BJ (cell line): ENCODE results near the gene SAMD4B. TPM values are rescaled to one million over a fixed set of nuclear protein-coding genes. Genes with fewer than 3 reads are reported as not detected.

Source experiments
- CTCF ChIA-PET: fragments of 350-600 bp; formaldehyde crosslinking; extraction: SDS; loops from one replicate; lab custom pipeline; 2021; ENCODE audit warnings: antibody characterized with exemption, inconsistent platforms; lab: Yijun Ruan, JAX
- POLR2A ChIA-PET: fragments of 300-600 bp; sonication (Branson Sonifier 250); formaldehyde crosslinking; extraction: SDS; loops from one replicate; lab custom pipeline; 2021; ENCODE audit warnings: antibody characterized with exemption; lab: Charles Lee
- DNase-seq: peaks from one replicate; pipeline ENCODE4 v3.0.0-alpha.2; 2011; ENCODE audit warnings: low read depth
- H3K27me3 ChIP-seq: 2 replicates; pipeline ENCODE4 v1.6.0; 2011; ENCODE audit warnings: low read length; ENCODE audit not compliant: control insufficient read depth, insufficient read depth
- H3K36me3 ChIP-seq: 2 replicates; pipeline ENCODE4 v1.5.1; 2011; ENCODE audit warnings: low read length; ENCODE audit not compliant: control insufficient read depth, insufficient read depth
- H3K4me3 ChIP-seq: 2 replicates; pipeline ENCODE4 v1.5.1; 2011; ENCODE audit warnings: low read depth, mild to moderate bottlenecking, control low read depth, low read length
- CTCF ChIP-seq: IDR thresholded peaks from 2 replicates; pipeline ENCODE4 v1.5.1; 2011; ENCODE audit warnings: low read depth, mild to moderate bottlenecking, control low read depth, inconsistent platforms, low read length, moderate library complexity; ENCODE audit not compliant: insufficient read depth
- polyA plus RNA-seq: library from polyadenylated mRNA; depleted of rRNA; stranded (reverse); fragments of >200 nt; gene quantifications from 2 replicates; pipeline ENCODE4 v1.2.3, GENCODE V29; 2011

SAMD4B gene
- polyA plus RNA-seq, 1 experiment = 75.7 TPM

- Histone ChIP-seq H3K36me3 (no peaks in the 10 kb centered on the region), H3K27me3 (peaks cover 3% of the 10 kb centered on the region), H3K4me3 (no peak overlapping the region)
- POLR2A ChIA-PET = no interaction called here
- DNase-seq = no peak
- CTCF ChIA-PET = no interaction called here
- TF ChIP-seq CTCF = no peak
Measured at GRCh38 chr19:39314016-39314728, 28.0 kb upstream of the SAMD4B start.

- no peak for TF ChIP-seq CTCF
- Histone ChIP-seq H3K4me3 (no peak overlapping the region), H3K36me3 (no peaks in the 10 kb centered on the region), H3K27me3 (peaks cover 8% of the 10 kb centered on the region)
- ChIA-PET CTCF (interaction anchor here (1.0 to 2.0 kb wide), 2 partner anchors 12 to 194 kb away, joined by 4 read pairs; no protein-coding TSS in a partner anchor), POLR2A (no interaction called here)
- no peak for DNase-seq
Measured at GRCh38 chr19:39315933-39316332, 26.3 kb upstream of the SAMD4B start.

DNA sequence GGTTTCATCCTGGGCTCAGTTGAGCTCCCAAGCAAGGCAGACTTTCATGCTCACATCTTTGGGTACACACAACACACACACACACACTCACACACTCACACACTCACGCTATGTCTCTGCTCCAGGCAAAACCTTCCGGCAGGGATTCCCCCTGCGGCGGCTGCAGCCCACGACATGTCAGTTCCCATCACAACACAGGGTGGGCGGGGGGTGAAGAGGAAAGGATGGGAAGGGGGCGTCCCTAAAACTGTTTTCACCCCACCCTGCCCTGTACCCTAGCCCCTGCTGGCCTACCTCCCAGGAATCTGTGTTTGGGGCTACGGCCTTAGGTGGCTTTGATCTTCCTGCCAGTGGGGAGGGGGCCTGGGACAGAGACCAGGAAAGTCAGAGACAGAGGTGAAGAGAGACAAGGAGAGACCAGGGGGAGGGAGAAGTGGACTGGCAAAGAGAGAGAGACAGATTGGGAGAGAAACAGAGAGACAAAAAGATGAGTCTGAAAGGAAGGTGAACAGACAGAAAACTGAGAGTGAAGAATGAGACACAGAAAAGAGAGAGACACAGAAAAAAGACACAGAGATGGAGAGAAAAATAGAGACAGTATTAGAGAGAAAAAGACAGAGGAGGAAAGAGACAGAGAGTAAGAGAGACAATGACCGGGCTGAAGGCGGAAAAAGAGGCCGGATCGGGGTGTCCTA is 25.4 kb upstream of the SAMD4B start:
- TF ChIP-seq CTCF = no peak
- Histone ChIP-seq H3K4me3 (no peak overlapping the region), H3K36me3 (no peaks in the 10 kb centered on the region), H3K27me3 (peaks cover 13% of the 10 kb centered on the region)
- CTCF ChIA-PET = interaction anchor here (1.2 to 2.0 kb wide), 2 partner anchors 11 to 207 kb away, joined by 3 to 4 read pairs; no protein-coding TSS in a partner anchor
- no peak for DNase-seq
- POLR2A ChIA-PET = no interaction called here

DNA sequence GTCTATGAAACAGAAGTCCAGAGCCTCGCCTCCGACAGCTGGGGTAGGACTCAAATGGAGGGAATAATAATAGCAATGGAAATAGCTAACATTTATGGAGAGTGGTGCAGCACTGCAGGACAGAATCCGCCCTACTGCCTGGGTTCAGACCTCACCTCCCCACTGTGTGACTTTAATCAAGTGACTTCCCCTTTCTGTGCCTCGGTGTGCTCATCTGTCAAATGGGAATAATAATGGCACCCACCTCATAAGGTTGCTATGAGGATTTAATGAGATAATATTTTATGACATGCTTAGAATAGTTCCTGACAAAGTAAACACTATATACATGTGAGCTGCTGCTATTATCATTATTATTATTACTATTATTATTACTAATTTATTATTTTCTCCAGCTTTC is 24.7 kb upstream of the SAMD4B start:
- Histone ChIP-seq H3K4me3 (no peak overlapping the region), H3K36me3 (no peaks in the 10 kb centered on the region), H3K27me3 (peaks cover 13% of the 10 kb centered on the region)
- ChIA-PET CTCF (interaction anchor here (1.2 kb wide), 1 partner anchor 207 kb away, joined by 3 read pairs; no protein-coding TSS in a partner anchor), POLR2A (no interaction called here)
- DNase-seq = no peak
- TF ChIP-seq CTCF = no peak

DNA sequence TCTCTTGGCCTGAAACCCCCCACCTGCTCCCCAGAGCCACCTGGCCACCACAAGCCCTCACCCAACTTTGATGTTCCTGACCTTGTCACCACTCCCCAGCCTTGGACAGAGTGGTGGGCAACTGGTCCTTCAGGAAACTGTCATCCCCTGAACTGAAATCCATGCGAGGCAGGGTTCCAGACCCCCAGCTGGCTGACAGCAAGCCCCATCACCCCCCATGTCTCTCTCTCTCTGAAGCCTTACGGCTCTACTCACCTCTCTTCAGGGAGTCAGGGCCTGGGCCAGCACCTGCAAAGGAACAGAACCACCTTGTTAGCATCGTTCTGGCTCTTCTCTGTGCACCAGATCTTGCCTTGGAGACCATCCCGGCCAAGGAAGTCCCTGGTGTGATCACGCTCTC is 24.1 kb upstream of the SAMD4B start:
- POLR2A ChIA-PET = no interaction called here
- TF ChIP-seq CTCF = no peak
- H3K27me3 ChIP-seq = peaks cover 13% of the 10 kb centered on the region
- DNase-seq = no peak
- no peaks in the 10 kb centered on the region for H3K36me3 ChIP-seq
- CTCF ChIA-PET = interaction anchor here (1.2 kb wide), 1 partner anchor 208 kb away, joined by 3 read pairs; no protein-coding TSS in a partner anchor
- no peak overlapping the region for H3K4me3 ChIP-seq
